A172 (cell line): ENCODE measurements around the gene TNFSF8. TPM values are rescaled to one million over a fixed set of nuclear protein-coding genes. Genes with fewer than 3 reads are reported as not detected.

Experiments used
- DNase-seq: peaks from one replicate; pipeline ENCODE4 v3.0.0-alpha.2; 2015; ENCODE audit warnings: low spot score
- total RNA-seq: library from RNA; depleted of rRNA; stranded (reverse); fragments of >200 nt; shearing (Covaris generic); gene quantifications from 2 replicates; pipeline ENCODE4 v1.2.3, GENCODE V29; 2014; rRNA removed

The TNFSF8 gene, protein sequence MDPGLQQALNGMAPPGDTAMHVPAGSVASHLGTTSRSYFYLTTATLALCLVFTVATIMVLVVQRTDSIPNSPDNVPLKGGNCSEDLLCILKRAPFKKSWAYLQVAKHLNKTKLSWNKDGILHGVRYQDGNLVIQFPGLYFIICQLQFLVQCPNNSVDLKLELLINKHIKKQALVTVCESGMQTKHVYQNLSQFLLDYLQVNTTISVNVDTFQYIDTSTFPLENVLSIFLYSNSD
- total RNA-seq: not detected in 2 replicates

DNA sequence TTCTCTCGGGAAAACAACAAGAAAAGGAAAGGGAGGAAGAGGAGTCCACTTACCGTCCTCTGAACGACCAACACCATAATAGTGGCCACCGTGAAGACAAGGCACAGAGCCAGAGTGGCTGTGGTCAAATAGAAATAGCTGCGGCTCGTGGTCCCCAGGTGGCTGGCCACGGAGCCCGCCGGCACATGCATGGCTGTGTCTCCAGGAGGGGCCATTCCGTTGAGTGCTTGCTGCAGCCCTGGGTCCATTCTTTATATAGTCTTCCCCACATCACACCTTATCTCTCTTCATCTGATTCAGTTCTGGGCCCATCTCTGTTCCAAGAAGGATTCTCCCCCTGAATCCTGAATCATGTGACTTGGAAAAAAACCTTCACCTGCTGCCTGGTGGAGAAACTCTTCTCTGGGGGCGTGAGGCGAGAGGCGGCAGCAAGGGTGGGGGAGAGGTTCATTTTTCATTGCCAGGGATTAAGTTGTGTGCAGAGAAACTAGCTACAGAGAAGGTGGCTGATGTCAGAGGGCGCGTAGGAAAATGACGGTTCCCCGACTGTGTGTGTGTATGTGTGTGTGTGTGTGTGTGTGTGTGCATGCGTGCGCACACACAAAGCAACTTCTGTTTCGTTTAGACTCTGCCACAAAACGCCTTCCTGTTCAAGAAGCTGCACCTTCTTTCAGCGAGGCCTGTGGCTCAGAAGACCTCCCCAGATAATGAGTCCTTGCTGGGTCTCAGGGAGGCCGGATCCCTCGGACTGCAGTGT lies at the start of gene TNFSF8:
TNFSF8 (minus strand) TSS at position 536 of the 757 bp plus-strand sequence; CDS start at position 248, 288 bp downstream.
- no peak for DNase-seq

DNA sequence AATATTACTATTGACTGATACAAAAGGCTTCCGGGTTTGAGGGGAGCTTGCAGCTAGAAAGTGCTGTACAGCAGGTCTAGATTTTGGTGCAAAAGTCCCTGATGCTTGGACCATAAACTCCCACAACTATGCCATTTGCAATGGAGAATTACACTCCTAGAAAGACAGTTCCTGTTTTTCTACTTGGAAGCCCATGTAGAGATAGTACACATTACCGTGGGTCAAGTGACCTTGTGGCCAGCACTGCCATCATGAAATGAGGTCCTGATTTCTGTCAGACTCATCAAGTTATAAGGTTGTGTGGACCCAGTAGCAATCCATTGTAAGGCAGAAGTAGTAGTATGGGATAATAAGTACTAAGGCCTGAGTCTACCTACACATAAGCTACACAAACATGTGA lies 42.8 kb upstream of the TNFSF8 start:
- DNase-seq: no peak

DNA sequence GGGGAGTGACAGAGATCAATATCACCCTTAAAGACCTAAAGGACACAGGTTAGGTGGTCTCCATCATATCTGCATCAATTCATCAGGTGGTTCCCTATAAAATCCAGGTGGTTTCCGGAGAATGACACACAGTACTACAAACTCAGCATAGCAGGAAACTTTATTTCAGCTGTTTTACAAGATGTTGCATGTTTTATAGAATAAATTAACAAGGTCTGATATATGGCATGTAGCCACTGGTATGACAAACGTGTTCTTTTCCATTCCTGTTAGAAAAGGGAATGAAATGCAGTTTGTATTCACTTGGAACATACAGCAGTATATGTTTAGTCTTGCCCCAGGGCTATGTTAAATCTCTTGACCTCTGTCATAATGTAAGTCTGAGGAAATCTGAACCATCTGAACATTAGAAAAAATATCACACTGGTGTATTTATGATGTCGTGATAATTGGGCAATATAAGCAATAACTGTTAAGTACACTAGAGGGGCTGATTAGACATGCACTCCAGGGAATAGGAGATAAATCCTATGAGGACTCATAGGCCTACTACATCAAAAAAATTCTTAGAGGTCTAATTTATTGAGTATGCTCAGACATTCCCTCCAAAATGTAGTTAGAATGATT lies 42.2 kb upstream of the TNFSF8 start:
- DNase-seq: no peak

DNA sequence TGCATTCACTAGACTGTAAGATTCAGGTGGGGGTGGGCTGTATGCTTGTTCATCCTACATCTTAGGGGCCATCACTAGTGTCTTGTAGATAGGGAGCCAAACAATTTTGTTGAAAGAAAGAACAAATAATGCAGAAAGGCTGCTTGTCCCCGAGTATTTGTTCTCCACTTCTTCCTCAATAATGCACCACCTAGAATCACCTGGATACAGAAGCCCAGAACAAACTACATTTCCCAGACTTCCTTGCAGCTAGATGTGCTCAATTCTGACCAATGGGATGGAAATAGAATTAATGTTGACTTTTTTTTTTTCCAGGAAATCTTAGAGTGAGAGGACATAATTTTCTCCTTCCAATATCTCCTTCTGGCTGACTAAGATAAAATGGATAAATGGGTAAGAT lies 38.9 kb upstream of the TNFSF8 start:
- no peak for DNase-seq

DNA sequence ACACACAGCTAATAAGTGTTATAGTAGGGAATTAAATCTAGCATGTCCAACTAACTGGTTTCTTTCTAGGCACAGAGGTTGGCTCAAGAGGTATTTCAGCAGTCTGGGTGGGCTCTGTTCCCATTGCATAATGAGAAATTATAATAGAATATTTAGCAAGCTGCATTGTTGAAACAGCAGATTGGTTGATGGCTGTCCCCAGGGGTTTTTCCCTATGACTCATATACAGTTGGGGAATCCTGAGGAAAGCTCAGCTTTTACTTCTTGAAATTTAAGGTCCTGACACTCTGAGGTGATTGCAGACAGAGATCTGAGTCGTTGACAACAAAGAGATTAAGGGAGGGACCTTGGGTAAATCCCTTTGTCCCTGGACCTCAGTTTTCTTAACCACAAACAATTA lies 38.3 kb upstream of the TNFSF8 start:
- DNase-seq: peak; percentile 79

DNA sequence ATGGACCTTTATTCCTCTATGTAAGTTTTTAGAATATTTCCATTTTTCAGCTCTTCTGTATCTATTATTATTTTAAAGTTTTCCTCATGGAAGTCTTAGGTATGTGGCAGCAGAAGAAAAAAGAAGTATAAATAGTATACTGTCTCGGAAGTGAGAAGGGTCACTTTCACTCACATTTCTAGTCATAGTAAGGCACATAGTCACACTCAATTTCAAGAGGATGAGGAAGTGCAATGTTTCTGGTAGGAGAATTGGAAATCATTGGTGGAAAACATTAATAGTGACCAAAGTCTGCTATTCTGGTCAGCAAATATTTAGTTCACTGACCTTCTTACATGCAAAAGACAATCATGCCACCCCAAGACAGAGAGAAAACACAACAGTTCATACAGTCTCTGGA lies 35.2 kb upstream of the TNFSF8 start:
- DNase-seq: no peak

DNA sequence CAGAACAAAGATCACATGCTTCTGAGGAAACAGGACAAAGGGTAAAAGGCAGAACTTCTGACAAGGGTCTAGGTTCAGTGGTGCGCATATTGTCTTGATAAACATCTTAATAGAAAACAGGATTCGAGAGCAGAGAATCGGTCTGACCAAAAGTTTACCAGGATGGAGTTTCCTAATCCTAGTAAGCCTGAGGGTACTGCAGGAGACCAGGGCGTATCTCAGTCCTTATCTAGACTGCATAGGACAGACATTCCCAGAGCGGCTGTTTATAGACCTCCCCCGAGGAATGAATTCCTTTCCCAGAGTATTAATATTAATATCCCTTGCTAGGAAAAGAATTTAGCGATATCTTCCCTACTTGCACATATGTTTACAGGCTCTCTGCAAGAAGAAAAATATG lies 32.4 kb upstream of the TNFSF8 start:
- no peak for DNase-seq

DNA sequence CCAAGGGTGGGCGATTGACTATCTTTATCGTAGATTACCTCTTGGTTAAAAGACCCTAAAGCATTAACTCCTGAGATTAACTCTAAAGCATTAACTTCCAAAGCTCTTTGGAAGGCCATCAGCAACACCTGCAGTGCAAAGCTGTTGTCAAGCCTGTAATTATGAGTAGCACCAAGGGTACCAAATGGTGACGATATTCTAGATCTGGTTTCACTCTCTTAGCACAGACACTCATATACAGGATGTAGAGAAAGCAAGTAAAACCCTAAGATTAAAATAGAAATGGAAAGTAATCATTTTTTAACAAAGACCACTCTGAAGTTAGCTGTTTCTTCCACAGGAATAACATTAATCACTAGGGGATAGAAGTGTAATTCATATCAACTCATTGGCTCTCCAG lies 29.9 kb upstream of the TNFSF8 start:
- no peak for DNase-seq

DNA sequence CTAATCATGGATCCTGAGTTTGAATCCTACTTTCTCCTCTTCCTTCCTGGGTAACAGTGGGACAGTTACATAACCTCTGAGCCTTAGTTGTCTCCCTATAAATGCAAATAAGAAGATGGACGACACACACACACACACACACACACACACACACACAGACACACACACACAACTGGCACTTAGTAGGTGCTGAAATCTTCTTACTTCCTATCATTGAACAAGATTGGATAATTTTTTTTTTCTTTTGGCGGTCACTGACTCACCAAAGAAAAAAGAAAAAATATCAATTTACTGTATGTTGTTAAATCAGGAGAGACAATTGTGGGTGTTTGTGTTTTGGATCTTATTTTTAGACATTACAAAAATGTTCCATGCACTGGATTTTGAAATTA lies 28.4 kb upstream of the TNFSF8 start:
- DNase-seq: no peak

DNA sequence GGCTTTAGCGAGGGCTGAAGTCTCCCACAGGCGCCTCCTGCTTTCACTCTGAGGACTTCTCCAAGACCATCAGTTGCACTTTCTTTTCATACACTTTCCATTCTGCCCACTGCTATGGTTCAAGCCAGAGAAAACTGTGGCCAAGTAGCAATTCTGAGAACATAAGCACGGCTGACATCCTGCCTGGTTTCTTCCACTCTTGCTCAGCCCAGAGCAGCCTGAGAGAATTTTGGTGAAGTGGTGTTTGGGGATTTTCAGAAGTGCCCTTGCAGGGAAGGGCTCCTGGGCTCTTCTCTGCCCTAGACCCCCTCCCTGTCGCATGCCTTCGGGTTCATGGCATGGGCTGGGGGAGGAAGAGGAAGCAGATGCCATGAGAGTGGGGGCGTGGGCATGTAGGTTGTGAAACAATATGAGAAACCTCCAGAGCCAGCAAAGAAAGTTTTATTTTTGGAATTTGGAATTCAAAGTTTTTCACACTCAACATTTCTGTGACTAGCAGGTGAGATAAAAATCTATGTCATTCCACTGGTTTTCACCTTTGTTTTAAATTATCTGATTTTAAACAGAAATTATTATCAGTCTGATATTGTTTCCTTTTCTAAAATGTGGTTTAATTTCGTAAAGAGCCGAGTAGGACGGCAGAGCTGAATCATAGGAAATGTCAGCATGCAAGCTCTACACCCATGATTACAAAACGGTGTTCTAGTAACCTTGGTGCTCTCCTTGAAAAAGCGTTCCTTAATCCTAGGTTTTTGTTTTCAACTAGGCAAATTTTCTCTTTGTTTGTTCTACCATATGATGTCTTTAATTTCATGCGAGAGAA lies 27.8 kb upstream of the TNFSF8 start:
- DNase-seq: no peak

DNA sequence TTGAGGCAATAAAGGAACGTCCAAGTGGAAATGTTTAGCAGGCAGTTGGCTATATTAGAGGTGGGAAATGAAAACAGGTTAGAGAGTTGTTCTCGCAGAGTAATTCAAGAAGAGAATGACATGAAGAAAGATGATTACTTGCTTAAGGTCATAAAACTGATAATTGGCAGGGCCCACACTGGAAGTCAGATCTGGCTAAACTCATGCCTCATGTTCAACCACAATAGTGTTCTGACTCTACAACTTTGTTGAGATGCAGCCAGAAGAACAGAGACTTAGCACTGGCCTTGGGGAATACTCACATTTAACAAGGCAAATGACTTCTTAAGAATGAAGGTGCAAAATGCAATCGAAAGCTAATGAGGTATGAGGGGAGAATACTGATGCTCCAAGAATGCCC lies 27.2 kb upstream of the TNFSF8 start:
- DNase-seq: no peak

DNA sequence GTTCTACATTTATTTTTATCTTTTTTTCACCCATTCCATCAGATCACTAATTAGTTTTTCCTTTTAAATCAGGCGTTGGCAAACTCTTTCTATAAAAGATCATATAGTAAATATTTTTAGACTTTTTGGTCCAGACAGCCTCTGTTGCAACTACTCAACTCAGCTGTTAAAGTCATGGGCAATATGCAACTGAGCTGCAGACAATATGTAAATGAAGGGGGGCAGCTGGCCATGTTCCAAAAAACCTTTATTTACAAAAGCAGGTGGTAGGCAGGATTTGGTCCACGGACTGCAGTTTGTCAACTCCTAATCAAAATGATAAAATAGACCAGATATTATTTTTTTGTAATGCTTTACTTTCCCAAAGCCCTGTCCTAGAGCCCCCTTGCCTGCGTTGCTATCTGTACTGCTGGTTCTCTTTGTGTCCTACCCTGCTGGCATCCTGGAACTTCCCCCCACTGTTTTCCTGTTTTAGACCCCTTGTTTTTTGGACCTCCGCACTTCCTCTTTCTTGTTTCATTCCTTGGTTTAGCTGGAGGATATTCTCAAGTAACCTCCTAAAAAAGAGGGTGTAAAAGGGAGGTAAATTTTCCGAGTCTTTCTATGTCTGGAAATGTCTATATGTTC lies 24.7 kb upstream of the TNFSF8 start:
- no peak for DNase-seq

DNA sequence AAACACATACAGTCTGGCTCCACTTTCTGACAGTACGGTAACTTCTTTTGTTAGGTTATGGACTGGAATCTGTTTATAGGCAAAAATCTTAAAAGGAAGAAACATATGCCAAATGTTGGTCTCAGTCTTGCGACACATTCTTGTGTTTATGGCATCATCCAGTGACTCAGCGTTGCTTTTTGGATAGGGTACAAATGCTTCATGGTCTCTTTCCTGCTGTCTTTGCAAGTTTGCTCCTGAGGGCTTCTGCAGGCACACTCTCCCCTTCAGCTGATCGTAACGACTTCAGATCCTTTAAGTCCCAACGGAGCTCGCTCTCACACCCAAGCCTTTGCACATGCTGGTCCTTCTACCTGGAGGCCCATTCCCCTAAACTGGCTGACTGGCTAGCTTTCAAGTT lies 23.6 kb upstream of the TNFSF8 start:
- peak; percentile 77 for DNase-seq

DNA sequence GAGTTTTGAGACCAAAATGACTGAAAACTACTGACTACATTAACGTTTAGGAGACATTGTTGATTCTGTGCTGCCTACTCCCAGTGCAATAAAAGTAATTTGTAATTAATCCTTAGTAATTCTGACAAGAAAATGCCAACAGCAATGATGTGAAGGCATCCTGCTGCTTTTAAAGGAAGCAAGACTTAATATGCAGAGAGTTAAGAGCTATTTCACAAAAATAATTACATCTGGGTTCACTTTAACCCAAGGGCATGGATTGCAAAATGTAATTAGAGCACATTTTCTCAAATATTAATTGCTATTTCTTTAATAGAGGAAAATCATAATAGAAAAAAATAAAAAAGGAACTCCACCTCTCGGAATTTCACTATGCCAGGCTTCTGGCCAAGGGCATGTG lies 22.7 kb upstream of the TNFSF8 start:
- DNase-seq: no peak

DNA sequence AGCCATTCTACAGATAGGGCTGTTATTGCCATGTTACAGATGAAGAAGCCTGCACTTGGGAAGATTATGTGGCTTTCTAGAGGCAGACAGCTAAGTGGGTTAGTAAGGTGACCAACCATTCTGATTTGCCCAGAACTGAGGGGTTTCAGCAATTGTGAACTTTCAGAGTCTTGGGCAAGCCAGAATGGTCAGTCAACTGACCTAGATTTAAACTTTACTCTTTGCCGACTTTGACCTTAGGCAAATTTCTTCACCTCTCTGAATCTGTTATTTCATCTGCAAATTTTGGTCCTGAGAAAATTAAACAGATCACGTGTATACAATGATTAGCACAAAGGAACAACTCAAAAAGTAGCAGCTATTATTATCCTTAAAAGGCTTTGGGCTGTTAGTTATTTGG lies 20.4 kb upstream of the TNFSF8 start:
- DNase-seq: no peak

DNA sequence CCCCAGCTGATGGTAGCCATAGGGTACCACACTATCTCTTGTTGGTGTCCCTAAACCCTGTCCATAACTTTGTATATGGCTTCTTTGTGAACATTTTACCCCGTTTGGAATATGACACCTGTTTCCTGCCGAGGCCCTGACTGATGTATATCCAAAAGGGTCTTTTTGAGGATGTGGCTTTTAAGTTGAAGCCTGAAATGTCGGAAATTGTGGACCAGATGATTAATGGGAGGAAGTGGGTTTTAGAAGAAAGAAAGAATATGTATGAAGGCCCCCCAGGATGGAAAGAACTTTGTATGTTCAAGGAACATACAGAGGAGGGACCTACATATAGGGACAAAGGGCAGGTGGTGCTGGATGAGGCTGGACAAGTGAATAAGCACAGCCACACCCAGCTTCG lies 16.7 kb upstream of the TNFSF8 start:
- DNase-seq: no peak

DNA sequence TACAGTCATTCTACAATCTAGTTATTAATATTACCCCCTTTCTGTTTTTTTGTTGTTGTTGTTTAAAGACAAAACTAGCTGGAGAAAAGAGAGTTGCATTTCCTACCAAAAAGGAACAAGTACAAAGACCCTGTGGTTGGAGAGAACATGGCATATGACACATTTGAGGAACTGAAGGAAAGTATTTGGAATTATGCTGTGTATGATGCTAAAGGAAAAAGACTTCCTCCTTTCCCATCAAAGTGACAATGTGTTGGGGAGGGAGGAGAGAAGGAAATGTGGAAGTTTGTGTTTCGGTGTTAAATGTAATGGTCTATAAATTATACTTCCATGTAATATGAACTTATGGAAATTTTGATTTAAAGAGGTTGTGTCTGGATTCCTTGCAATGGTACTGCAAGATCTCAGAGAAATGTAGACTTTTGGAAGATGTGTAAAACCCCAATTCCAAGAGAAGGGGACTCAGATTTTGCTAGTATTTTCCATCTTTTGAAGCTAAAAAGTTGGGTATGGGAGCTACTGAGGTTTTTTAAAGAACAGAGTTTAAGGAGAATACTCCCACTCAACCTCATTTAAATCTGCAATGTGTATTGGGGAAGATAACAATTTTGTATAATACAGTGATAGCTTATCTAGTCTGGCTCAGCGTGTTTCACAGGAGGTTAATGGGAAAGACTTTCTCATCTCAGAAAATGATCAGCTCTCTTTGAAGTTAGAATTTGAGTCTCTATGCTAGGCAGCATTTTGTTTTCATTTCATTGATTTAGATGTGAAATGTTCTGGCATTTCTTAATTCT lies 15.4 kb upstream of the TNFSF8 start:
- no peak for DNase-seq

DNA sequence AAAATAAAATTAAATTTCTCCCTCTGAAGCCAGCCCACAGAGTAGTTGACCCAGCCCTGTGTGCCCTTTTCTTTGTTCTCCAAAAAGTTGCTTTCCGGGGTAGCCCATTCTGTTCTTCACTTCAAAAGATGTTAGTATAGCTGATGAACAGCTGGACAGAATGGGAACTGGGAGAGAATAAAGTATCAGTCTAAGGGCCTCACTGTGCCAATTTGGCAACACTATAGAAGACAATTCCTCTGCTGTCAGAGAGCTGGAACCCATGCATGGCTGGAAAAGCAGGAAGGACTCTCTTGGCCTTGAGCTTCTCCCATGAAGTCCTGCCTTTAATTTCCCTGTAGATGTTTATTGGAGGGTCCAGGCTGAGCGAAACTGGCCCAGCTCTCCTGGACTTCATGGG lies 11.0 kb upstream of the TNFSF8 start:
- DNase-seq: no peak

DNA sequence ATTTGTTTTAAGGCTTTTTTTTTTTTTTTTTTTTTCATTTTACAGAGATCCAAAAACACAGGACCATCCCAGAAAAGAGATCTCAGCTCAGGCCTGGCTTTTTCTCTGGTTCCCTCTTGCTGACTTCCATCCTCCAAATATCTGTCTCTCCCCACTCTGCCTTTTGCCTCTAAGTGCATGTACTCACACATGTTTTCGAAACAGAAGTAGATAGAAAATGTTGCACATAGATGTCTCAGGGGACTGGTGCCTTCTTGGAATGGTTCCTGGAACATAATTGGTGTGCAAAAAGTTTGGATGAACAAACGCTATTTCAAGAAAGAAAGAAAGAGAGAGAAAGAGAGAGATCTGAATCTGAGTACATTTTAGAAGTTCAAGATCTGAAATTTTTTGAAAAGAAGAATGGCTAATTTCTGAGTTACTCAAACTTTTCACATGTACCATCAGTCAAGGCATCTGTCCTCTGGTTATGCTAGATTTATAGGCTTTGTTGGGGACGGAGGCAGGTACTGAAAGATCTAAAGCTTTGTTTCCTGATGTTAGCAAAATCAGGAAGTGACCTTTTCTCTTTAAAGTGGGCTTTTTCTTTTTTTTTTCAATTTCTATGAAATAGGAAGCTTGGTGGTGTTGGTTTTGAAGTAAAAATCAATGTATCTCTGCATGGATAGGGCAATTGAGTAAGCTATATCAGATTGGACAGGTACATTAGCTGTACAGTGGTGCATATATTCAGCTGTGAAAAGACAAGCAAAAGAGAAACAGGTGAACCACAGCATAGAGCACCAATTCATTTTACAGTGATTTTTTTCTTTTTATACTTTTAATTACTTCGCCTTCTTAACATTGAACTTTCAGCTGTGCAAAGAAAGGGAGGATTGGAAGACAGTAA lies 8.5 kb upstream of the TNFSF8 start:
- DNase-seq: no peak

DNA sequence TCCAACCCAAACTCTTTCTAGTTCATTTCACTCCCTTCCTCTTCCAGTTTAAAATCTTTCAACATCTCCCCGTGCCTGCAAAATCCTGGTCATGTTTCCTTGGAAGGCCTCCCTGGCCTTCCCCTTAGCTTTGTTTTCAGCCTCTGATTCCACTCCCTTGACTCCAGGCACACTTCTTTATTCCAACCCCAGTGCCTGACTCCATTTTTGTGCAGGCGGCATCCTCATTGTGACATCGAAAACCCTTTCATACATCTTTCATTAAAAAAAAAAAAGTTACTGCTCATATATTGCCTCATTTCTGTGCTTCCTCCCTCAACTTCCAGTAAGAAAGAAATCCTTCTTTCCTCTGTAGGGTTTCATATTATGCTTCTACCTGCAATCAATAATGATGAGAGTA lies 7.1 kb upstream of the TNFSF8 start:
- DNase-seq: no peak
